ENCODE results near the gene HCFC1R1. TPM values are rescaled to one million over a fixed set of nuclear protein-coding genes. Genes with fewer than 3 reads are reported as not detected.

HCFC1R1 gene
- polyA plus RNA-seq, 1 donor from 2014 or later = 19.0 TPM

- Histone ChIP-seq H3K4me2 (ENCODE audit: low read length) (no peak overlapping the region), H3K27ac (ENCODE audit: low read length) (no peak overlapping the region), H3K36me3 (ENCODE audit: insufficient read depth, low read length) (no peaks in the 10 kb centered on the region), H3K4me3 (ENCODE audit: low read length) (no peak overlapping the region), H3K9ac (ENCODE audit: low read length) (no peak overlapping the region), H2AFZ (ENCODE audit: low read depth, low read length) (no peak overlapping the region), H3K27me3 (ENCODE audit: insufficient read depth, low read depth, low read length) (peaks cover 31% of the 10 kb centered on the region), H4K20me1 (ENCODE audit: insufficient read depth) (no peaks in the 10 kb centered on the region), H3F3A (ENCODE audit: insufficient read depth, low read length, poor library complexity, severe bottlenecking) (no peaks in the 10 kb centered on the region), H3K9me3 (ENCODE audit: low read length) (no peaks in the 10 kb centered on the region), H3K9me2 (ENCODE audit: insufficient read depth, low read length) (no peaks in the 10 kb centered on the region), H3K79me2 (replicated peaks; ENCODE audit: insufficient read depth, low read length) (no peaks in the 10 kb centered on the region)
- TF ChIP-seq EZH2 (IDR thresholded peaks at IDR 0.05; ENCODE audit: borderline replicate concordance, insufficient read depth, low read length, poor library complexity, severe bottlenecking) (no peak), EP300 (conservative IDR thresholded peaks at IDR 0.05; ENCODE audit: poor library complexity, severe bottlenecking) (no peak), TAF1 (IDR thresholded peaks at IDR 0.05; ENCODE audit: low read depth) (no peak), SMC3 (conservative IDR thresholded peaks at IDR 0.05; ENCODE audit: poor library complexity) (no peak), REST (IDR thresholded peaks at IDR 0.05; ENCODE audit: borderline replicate concordance) (no peak), POLR2AphosphoS5 (IDR thresholded peaks at IDR 0.05) (no peak), MXI1 (conservative IDR thresholded peaks at IDR 0.05; ENCODE audit: poor library complexity, severe bottlenecking) (no peak), CTCF (IDR thresholded peaks at IDR 0.05; ENCODE audit: poor library complexity, severe bottlenecking) (no peak), RAD21 (conservative IDR thresholded peaks at IDR 0.05) (no peak)
Measured at GRCh38 chr16:3030222-3031212, 6.8 kb upstream of the HCFC1R1 start.

GRCh38 chr16:3029491-3030221 is 5.9 kb upstream of the HCFC1R1 start:
- Histone ChIP-seq H3K9me3 (ENCODE audit: low read length) (no peaks in the 10 kb centered on the region), H3K9ac (ENCODE audit: low read length) (no peak overlapping the region), H3K27me3 (ENCODE audit: insufficient read depth, low read depth, low read length) (peaks cover 24% of the 10 kb centered on the region), H3F3A (ENCODE audit: insufficient read depth, low read length, poor library complexity, severe bottlenecking) (no peaks in the 10 kb centered on the region), H3K36me3 (ENCODE audit: insufficient read depth, low read length) (no peaks in the 10 kb centered on the region), H3K27ac (ENCODE audit: low read length) (no peak overlapping the region), H3K79me2 (replicated peaks; ENCODE audit: insufficient read depth, low read length) (no peaks in the 10 kb centered on the region), H2AFZ (ENCODE audit: low read depth, low read length) (no peak overlapping the region), H3K4me2 (ENCODE audit: low read length) (no peak overlapping the region), H3K9me2 (ENCODE audit: insufficient read depth, low read length) (no peaks in the 10 kb centered on the region), H4K20me1 (ENCODE audit: insufficient read depth) (no peaks in the 10 kb centered on the region), H3K4me3 (ENCODE audit: low read length) (no peak overlapping the region)
- TF ChIP-seq CTCF (IDR thresholded peaks at IDR 0.05; ENCODE audit: poor library complexity, severe bottlenecking) (no peak), EZH2 (IDR thresholded peaks at IDR 0.05; ENCODE audit: borderline replicate concordance, insufficient read depth, low read length, poor library complexity, severe bottlenecking) (no peak), POLR2AphosphoS5 (IDR thresholded peaks at IDR 0.05) (no peak), SMC3 (conservative IDR thresholded peaks at IDR 0.05; ENCODE audit: poor library complexity) (no peak), MXI1 (conservative IDR thresholded peaks at IDR 0.05; ENCODE audit: poor library complexity, severe bottlenecking) (no peak), REST (IDR thresholded peaks at IDR 0.05; ENCODE audit: borderline replicate concordance) (no peak), EP300 (conservative IDR thresholded peaks at IDR 0.05; ENCODE audit: poor library complexity, severe bottlenecking) (no peak)
